ENCODE measurements around the gene CARS2. TPM values are rescaled to one million over a fixed set of nuclear protein-coding genes. Genes with fewer than 3 reads are reported as not detected.

Gene CARS2
- total and polyA plus RNA-seq, 2 of the 8 experiments (the other 6 are each of a cell fraction or from before 2014, with no cell fraction given): 47.7 to 55.9 TPM

- Histone ChIP-seq H3K9ac (replicated peaks in 1 of 4; ENCODE audit: extremely low read depth in 1 of 4, low read depth in 3 of 4, low read length in 3 of 4) (no peak overlapping the region), H3K9me3 (ENCODE audit: insufficient read depth in 2 of 2, low read depth in 1 of 2, low read length in 1 of 2) (no peaks in the 10 kb centered on the region), H3K23ac (ENCODE audit: insufficient read length) (no peak overlapping the region), H2AFZ (ENCODE audit: low read length) (no peak overlapping the region), H2BK5ac (ENCODE audit: low read depth, low read length) (no peak overlapping the region), H4K5ac (ENCODE audit: insufficient read length, low read depth, low read length) (no peak overlapping the region), H3K27me3 (replicated peaks in 1 of 4; ENCODE audit: control insufficient read depth in 3 of 4, extremely low read depth in 1 of 4, insufficient read depth in 3 of 4, low read length in 3 of 4) (no peaks in the 10 kb centered on the region), H3K18ac (ENCODE audit: extremely low read depth, low read length) (no peak overlapping the region), H3K4me3 (ENCODE audit: extremely low read depth in 1 of 4, insufficient read depth in 2 of 4, low read depth in 3 of 4, low read length in 4 of 4) (no peak overlapping the region), H2AK5ac (ENCODE audit: low read depth, low read length) (no peak overlapping the region), H3K23me2 (ENCODE audit: low read depth, low read length) (no peaks in the 10 kb centered on the region), H2BK20ac (ENCODE audit: low read length) (no peak overlapping the region), H4K91ac (replicated peaks; ENCODE audit: insufficient read length, low read length) (no peak overlapping the region), H3K36me3 (ENCODE audit: control insufficient read depth in 2 of 4, insufficient read depth in 4 of 4, low read length in 3 of 4) (peaks cover 6 to 46% (median 32%) of the 10 kb centered on the region in 4 experiments; a peak in 7 of 8 replicates), H3K79me2 (ENCODE audit: control insufficient read depth in 1 of 2, insufficient read depth in 2 of 2, low read length in 2 of 2) (no peaks in the 10 kb centered on the region), H3K4me2 (ENCODE audit: insufficient read depth in 1 of 2, low read depth in 2 of 2, low read length in 2 of 2) (no peak overlapping the region), H4K20me1 (replicated peaks in 1 of 2; ENCODE audit: control insufficient read depth in 1 of 2, insufficient read depth in 2 of 2, low read length in 2 of 2) (peaks cover 11 to 28% of the 10 kb centered on the region in 2 experiments), H2BK15ac (ENCODE audit: low read length) (no peak overlapping the region), H3K4ac (replicated peaks; ENCODE audit: insufficient read length, low read depth, low read length) (no peak overlapping the region), H4K8ac (ENCODE audit: extremely low read depth, insufficient read depth, low read length) (no peak overlapping the region), H3K56ac (replicated peaks; ENCODE audit: insufficient read length, low read depth, low read length) (no peak overlapping the region), H2BK120ac (replicated peaks; ENCODE audit: low read depth, low read length) (no peak overlapping the region), H2BK12ac (ENCODE audit: low read depth, low read length) (no peak overlapping the region), H3K4me1 (replicated peaks in 1 of 4; ENCODE audit: control insufficient read depth in 3 of 4, insufficient read depth in 4 of 4, low read length in 3 of 4) (peaks cover 0 to 11% (median 7%) of the 10 kb centered on the region in 4 experiments; a peak in 5 of 7 replicates), H3K14ac (ENCODE audit: insufficient read length) (no peak overlapping the region), H3K27ac (ENCODE audit: low read depth, low read length) (no peak overlapping the region), H3K79me1 (ENCODE audit: low read depth, low read length) (no peaks in the 10 kb centered on the region; the same call in 1 of the 2 replicates)
- ChIA-PET POLR2A (ENCODE audit: partially characterized antibody) (interaction anchor here (0.7 to 0.9 kb wide), 3 partner anchors 25 to 113 kb away, joined by 3 read pairs; partner anchors contain the start of gene NAXD), CTCF (ENCODE audit: partially characterized antibody) (interaction anchor here (0.7 to 4.1 kb wide), 11 partner anchors 8 to 185 kb away, joined by 3 to 18 read pairs (median 3); no protein-coding TSS in a partner anchor)
- FAIRE-seq (no peak), DNase-seq (ENCODE audit: low read depth in 1 of 2, low spot score in 2 of 2) (no peak)
- TF ChIP-seq POLR2AphosphoS5 (IDR thresholded peaks at IDR 0.05; ENCODE audit: low read depth, low read length) (peak; percentile 48; the same call in 1 of the 2 replicates), RXRA (IDR thresholded peaks at IDR 0.05; ENCODE audit: insufficient read depth, low read depth, low read length) (no peak), SIRT6 (IDR thresholded peaks at IDR 0.05; ENCODE audit: low read length) (no peak), RAD21 (IDR thresholded peaks at IDR 0.05 in 1 of 2, conservative IDR thresholded peaks at IDR 0.05 in 1 of 2; ENCODE audit: low read depth in 2 of 2, low read length in 2 of 2) (no peak)
- WGBS, 2 experiments (ENCODE audit: extremely low coverage in 1 of 2, insufficient coverage in 1 of 2, insufficient read length in 1 of 2, insufficient replicate concordance in 2 of 2, low coverage in 1 of 2, low lambda C conversion rate in 2 of 2, missing lambda C conversion rate in 1 of 2): 86% methylated on average over 13 of the region's 13 CpGs; no CpG with 5 or more reads in 1 of the 2 experiments
Measured at GRCh38 chr13:110640591-110641029, 65.3 kb downstream of the CARS2 start.

All from H1 (cell line).